ENCODE data around the gene GPC6.

The GPC6 gene

GRCh38 chr13:93386116-93386515 is 159.5 kb downstream of the GPC6 start:
- no peak for DNase-seq

- no peak for DNase-seq
Measured at GRCh38 chr13:93388701-93389100, 162.1 kb downstream of the GPC6 start.

- DNase-seq, result no peak
Measured at GRCh38 chr13:93397619-93398018, 171.0 kb downstream of the GPC6 start.

DNA sequence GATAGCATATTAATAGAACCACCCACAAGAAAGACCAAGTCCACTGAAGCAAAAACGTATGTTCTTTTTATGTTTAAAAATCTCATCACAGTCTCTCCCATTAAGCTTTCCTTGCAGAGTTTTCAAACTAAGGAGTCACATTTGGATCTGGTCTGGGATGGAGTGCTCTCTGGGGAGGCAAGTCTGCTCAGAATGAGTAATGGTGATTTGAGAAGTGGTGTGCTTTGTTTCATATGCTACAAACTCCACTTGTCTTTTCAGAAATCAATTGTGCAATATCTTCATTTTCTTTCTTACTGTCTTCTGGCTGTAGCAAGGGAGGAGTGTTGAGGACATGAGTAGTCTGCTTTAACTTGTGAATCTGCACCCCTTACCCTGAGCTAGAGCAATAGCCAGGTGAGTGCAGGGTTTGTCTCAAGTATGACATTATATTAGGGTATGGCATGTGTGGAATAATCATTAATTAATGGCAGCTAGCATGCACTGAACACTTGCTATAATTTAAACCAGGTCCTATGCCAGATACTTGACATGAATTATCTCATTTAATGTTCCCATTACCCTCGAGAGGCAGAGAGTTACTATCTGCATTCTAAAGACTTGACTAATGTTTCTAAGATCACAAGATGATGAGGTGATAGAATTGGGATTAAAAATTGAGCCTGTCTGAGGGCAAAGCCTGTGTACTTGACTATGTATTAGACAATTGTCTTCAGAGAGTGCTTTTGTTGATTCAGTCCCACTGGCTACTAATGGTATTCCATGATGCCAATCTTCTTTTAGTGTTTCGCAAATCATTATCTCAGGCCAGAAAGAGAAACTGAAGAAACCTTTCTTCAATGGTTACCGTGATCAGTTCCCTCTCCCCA is 171.8 kb downstream of the GPC6 start:
- DNase-seq, result no peak

DNA sequence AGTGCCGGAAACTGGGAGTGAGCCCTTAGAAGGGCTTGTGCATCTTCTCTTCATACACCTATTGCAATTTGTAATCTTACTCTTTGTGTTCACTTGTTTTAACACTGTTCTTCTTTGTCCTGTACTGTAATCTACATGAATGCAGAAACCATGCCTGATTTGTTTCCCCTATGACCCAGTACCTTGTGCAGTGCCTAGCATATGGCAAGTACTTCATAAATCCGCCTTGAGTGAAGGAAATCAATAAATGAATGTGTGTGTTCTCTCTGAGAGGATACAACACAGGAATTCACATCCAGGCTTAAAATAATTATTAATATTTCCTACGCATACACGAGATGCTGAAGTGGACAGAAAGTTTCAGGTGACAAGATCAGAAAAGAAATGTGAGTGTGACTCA is 172.6 kb downstream of the GPC6 start:
- no peak for DNase-seq

GRCh38 chr13:93406136-93406535 is 179.5 kb downstream of the GPC6 start:
- no peak for DNase-seq

DNA sequence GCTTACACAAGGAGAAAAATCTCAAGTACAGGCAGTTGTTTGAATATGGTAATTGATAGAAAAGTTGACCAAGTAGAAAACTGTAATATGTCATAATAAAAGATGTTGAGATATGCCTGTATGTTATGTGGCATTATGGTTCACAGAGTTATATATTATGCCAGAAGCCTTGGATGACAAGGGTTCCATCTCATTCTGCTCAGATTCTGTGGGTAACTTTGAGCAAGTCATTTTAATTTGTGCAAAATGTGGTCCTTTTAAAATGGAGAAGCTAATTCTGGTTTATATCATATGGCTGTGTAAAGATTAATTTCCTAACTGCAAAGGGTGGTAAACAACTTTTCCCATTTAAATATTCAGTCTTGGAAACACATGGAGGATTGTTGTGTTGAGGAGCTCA is 180.9 kb downstream of the GPC6 start:
- no peak for DNase-seq

DNA sequence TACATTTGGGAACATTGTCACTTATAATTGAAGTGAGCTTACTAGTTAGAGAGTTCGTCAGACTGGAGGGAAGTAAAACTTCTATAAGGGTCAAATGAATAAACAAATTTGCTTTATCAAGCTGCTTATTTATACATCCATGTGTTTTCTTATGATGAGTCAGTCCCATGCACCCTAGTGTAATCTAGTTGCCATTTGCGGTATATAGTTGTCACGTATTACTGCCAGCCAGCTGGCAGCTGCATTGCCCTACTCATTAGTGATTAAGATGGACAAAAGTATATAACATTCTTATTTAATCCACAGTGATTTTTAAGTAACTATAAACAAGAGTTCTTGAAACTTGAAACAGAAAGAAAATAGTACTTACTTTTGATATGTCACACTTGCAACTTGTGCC is 182.4 kb downstream of the GPC6 start:
- DNase-seq, result no peak

- no peak for DNase-seq
Measured at GRCh38 chr13:93409816-93410215, 183.2 kb downstream of the GPC6 start.

DNA sequence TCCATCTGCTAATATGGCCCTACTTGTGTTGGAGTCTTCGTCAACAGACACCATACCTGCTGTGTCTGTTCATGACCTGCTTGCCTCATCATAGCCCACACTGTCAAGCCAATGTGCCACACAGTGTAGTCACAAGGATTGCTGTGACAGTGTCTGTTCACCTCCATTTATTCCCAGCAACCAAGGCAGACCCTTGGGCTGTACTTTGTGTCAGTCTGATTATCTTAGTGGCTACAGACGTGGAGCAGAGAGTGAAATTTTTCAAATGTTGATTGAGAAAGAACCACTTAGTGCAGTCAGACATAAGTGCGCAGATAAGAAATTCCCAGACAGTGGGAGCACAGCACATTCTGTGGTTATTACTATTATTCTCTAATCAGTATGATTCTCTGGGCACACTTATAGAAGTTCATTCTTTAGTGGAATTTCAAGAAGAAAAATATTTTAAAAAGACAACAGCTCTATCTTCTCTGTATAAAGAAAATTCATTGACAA is 184.6 kb downstream of the GPC6 start:
- DNase-seq, result no peak

DNA sequence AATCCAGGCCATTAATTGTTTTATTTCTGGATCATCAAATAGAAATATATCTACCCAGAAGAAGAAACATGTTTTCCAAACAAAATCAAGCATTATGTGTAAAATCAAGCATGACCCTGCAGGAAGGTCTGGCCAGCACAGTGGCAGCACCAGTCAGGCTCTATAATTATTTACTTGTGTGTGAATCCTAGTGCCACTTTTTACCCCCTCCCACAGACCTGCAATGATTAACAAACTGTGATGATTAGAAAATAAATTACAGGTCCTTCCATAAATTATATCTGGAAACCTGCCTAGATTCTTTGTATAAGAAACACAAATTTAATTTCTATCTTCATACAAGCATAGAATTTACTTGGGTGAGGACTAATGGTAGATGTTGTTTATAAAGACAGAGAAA is 186.1 kb downstream of the GPC6 start:
- no peak for DNase-seq

- no peak for DNase-seq
Measured at GRCh38 chr13:93413972-93414717, 187.5 kb downstream of the GPC6 start.

GRCh38 chr13:93416736-93417355 is 190.2 kb downstream of the GPC6 start:
- DNase-seq, result no peak

- no peak for DNase-seq
Measured at GRCh38 chr13:93418398-93418797, 191.8 kb downstream of the GPC6 start.

GRCh38 chr13:93420206-93420605 is 193.6 kb downstream of the GPC6 start:
- no peak for DNase-seq

DNA sequence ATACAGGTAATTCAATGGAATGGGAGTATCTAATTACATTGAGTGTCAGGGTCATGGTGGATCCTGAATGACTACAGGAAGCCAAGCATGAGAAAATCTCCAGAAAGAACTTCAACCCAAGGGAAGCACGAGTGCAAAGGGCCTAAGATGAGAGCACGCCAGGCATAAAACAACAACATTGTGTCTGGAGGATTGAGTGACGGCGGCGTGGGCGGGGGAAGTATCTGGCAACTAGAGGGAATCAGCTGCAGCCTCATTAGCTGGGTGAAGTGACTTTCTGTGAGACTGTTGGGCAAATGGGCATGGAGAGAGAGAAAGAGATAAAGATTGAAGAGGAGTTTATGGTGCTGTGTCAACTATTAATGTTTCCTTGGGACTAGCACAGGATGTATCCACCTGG is 194.3 kb downstream of the GPC6 start:
- DNase-seq, result no peak

GRCh38 chr13:93422980-93423543 is 196.5 kb downstream of the GPC6 start:
- DNase-seq, result no peak

DNA sequence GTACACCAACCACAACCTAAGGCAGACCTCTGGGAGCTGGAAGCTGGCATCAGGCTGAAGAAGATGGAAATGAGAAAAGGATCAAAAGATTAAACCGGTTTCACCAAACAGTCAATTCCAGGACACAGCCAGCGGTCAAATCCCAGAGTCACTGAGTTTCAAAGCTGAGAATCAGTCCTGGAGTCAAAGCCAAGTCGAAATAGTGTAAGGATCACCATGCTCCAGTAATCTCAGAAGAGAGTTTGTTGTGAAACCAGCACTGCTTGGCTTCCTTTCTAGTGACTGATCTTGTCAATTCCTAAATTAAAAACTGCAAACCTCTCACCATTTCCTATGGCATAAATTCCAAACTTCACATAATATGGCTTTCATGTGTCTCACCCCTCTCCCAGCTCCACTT is 198.8 kb downstream of the GPC6 start:
- DNase-seq, result no peak

- no peak for DNase-seq
Measured at GRCh38 chr13:93430381-93430780, 203.8 kb downstream of the GPC6 start.

GRCh38 chr13:93435651-93436050 is 209.0 kb downstream of the GPC6 start:
- no peak for DNase-seq

DNA sequence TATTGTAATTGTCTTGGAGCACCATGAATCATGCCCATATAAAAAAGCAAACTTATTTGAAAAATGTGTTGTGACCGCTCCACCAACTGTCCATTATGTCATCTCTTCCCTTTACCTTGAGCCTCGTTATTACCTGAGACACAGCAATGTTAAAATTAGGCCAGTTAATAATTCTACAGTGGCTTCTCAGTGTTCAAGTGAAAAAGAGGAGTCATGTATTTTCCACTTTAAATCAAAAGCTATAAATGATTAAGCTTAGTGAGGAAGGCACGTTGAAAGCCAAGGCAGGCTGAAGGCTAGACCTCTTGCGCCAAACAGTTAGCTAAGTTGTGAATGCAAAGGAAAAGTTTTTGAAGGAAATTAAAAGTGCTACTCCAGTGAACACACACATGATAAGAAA is 210.5 kb downstream of the GPC6 start:
- DNase-seq, result no peak

DNA sequence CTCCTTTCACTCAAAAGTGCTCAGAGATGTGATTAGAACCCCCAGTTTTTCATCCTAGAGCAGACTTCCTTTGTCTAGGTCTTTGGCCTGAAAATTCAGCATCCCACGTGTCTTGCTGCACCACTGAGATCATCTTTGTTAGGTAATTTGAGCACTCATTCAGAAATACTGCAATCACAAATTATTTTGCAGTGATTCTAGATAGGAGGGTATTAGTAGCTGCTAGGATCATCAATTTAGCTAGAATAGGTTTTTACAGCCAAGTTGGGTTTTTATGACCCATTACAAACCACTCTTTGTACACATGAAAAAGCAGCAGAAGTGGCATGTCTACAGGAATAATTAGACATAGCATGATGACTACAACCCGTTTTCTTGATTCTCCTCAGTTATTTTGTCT is 219.6 kb downstream of the GPC6 start:
- DNase-seq, result no peak

DNA sequence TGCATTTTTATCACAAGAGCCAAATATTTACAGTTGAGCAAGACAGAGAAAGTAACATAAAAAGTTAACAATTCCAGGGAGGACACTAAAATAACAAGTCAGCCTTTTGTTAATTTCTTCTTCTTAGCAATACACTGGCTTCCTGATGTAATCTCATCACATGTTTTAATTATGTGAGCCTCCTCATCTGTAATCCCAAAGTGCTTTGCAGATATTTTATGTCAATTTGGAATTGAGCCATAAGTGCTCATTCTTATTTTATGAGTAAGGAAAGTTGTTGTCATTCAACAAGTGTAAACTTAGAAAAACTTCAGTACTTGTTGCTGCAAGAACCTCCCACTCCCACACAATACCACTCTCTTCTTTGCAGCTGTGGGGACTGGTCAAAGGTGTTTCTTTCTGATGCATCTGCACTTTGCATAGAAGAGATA is 223.6 kb downstream of the GPC6 start:
- DNase-seq, result no peak
